GM21447 (cell line): Measurements from ENCODE around the gene VPS35L.
"Not testable (repeated sequence)": the region's sequence is repeated elsewhere in the genome, so short reads cannot be mapped to it uniquely, and the experiment has no call there.

Experiments
- ATAC-seq: cut with Tn5 transposase; IDR thresholded peaks from one replicate; pipeline ENCODE4 v1.9.1; 2021; ENCODE audit not compliant: unreplicated experiment

Gene VPS35L

DNA sequence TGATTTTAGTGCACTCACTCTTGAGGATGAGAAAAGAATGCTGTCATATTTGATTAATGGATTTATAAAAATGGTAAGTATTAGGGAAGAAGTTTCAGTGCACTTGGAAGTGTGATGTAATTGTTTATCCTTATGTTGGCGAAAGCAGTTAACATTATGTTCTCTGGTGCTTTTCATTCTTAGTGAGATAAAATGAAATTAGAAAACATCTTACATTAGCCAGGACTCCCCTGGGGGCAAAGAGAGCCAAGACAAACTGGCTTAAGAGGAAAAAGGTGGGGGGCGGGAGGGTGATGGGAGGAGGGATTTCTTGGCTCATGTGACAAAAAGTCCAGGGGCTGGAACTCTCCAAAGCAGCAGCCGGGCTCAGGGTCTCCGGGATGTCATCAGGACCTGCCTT, 89.4 kb downstream of the VPS35L start:
- no peak for ATAC-seq

DNA sequence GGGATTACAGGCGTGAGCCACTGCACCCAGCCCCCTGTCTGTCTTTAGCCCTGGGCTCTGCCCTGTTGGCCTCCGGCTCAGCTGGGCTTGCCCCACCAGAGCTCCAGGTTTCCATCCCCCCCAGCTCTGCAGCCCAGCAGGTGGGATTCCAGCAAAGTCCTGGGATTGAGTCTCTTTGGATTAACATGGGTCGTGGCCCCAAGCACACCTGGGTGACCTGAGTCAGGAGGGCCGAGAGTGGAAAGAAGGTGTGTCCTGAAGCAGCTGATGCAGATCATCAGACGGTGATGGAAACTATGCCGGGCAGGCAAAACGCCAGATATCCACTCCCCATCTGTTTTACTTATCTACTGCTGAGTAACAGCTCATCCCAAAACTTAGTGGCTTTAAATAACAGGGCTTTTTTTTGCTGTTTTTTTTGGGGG, 90.1 kb downstream of the VPS35L start:
- no peak for ATAC-seq

DNA sequence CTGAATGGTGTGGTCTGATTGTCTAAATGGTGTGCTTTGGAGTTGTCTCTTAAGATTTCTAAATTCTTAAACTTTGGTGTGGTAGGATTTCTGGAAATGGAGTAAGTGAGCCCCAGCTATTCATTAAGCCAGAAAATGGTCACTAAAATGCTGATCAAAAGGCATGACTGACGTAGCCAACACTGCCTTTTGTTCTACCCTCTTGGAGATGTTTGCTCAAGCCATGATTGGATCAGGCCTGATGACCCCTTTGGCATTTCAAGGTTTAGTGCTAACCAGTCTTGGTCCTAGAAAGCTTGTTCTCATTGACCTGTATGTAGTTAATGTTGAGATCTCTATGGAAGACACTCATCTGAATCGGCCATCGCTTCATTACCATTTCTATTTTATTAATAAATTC, 94.5 kb downstream of the VPS35L start:
- no peak for ATAC-seq

DNA sequence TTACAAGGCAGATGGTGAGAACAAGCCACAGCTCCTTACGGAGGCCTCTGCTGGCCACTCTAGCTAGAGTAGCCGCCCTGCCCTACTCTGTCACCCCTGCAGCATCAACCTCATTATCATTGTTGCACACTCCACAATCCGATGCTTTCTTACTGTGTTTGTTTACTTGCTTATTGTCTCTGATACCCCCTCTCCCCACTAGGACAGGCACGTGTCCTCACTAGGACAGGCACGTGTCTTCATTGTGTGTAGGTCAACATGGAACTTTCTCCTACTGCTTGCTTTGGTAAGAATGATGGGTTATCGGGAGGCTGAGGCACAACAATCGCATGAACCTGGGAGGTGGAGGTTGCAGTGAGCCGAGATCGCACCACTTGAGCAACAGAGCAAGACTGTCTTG, 98.6 kb downstream of the VPS35L start:
- ATAC-seq: no peak

DNA sequence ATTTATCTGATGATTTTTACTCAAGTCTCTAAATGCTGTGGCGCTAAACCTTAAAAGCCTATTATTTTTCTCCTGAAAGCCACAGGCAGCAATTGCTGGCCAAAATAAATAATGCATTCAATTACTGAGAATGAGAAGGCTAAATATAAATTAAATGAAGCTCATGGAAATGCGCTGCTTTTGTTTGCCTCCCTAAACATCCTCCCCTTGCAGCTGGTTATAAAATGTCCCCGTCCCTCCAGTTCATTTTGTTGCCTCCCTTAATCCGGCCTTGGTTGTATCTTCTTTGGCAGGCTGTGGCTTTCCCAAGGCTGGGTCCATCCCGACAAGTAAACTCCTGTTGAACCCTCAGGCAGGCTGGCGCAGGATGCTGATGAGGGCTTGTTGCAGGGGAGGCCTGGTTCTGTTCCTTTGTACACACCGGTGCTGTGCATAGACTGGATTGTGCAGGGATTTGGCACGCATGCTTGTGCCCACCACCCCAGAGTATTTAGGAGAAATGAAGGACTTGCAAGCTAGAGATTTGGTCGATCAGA, 99.8 kb downstream of the VPS35L start:
- ATAC-seq: no peak

DNA sequence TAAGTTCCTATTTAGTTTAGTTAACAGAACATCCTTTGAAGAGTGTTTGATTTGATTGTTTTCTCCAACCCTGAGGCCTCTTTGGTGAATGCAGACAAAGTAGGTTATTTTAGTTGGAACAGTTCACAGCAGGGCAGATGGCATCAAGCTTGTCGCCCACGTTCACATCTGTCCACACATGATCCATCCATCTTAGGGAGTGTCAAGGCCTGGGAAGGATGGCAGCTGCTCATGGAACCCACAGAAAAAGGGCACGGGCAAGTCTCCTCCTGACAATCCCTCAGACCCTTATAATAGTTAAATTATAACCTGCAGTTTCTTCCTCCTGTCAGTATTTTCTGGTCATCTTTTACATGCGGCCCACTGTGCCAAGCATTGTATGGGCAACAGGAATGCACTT, 102.3 kb downstream of the VPS35L start:
- no peak for ATAC-seq

DNA sequence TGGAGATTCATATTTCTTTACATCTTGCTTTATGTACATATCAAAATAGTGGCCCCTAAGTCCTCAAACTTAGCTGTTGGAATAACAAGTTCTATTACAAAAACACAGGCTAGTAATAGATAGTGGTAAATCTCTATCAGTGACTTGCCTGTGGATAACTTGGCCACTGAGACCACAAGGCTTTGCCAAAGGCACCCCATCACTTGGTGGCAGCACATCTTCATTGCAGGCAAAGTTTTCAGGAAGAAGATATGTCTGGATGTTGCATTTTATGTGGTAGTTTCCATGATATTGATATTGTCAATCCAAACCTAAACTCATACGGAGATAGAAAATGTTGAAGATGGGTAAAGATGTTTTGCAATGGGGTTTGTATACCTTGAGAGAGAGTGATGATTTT, 104.1 kb downstream of the VPS35L start:
- ATAC-seq: no peak

DNA sequence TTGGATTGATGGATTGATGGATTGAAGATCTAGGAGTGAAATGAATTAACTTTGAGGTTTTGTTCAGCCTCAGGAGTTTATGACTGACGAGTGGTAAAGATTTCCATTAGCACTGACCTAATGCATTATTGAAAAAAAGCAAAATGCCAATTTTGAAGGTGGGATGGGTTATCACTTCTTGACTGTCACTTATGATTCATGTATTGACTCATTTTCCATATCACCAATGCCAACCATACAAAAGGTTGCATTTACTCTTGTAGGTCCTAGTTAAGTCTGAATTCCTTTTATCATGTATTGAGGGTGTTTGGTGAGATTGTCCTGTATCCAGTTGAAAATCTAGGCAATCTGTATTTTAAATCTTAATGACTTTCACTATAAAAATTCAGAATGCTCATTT, 104.9 kb downstream of the VPS35L start:
- ATAC-seq: no peak

DNA sequence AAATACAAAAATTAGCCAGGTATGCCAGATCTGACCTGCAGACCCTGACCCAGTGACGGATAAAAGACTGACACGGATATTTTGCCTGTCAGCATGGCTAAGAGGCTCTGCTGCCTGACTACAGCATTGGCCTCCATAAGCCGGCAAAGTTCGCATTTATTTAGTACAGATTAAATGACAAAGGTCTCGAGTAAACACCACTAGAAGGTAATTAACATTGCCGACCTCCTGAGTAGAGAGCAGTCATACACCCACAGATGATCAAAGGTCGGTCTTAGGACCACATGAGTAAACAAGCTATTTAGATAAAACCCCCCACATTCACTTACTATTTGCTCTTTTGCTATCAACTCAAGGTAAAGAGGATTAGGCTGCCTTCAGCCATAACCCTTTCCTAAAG, 106.8 kb downstream of the VPS35L start:
- no peak for ATAC-seq

DNA sequence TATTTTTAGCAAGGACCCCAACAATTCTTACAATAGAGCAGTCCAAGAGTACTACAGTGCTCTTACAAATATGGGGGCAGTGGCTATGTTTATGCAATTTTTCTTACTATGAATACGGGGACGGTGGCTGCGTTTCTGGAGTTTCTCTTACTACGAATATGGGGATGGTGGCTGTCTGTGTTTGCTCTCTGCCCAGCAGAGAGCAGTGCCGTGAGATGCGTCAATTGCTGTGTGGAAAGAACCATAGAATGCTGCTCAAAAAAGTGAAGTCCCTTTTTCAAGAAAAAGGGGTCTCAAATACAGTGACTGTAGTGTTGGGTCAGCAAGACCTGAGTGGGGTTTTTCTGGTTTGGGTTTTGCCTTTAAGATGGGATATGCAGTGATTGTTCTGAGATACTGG, 108.7 kb downstream of the VPS35L start:
- no peak for ATAC-seq

DNA sequence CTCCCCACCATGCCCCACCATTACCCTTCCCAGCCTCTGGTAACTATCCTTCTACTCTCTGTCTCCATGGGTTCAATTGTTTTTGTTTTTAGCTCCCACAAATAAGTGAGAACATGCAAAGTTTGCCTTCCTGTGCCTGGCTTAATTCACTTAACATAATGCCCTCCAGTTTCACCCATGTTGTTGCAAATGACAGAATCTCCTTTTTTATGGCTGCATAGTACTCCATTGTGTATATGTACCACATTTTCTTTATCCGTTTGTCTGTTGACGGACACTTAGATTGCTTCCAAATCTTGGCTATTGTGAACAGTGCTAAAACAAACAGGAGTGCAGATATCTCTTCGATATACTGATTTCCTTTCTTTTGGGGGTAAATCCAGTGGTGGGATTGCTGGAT, 109.8 kb downstream of the VPS35L start:
- not testable (repeated sequence) for ATAC-seq

DNA sequence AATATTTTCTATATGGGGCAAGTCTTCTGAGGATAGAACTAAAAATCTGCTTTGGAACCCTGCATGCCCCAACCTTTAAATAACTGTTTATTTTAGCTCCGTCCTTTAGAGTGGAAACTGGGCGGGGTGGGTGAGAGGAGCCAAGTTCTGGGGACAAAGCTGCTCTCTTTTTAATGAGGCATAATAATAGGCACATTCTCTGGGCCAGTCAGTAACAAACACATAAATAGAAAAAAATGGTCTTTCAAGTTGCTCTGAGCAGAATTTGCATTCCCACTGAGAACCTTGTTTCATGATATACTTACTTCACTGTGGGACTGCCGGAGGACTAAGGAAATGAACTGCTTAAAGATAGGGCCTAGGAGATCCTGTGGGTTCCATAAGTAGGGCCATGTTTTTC, 111.0 kb downstream of the VPS35L start:
- ATAC-seq: no peak

DNA sequence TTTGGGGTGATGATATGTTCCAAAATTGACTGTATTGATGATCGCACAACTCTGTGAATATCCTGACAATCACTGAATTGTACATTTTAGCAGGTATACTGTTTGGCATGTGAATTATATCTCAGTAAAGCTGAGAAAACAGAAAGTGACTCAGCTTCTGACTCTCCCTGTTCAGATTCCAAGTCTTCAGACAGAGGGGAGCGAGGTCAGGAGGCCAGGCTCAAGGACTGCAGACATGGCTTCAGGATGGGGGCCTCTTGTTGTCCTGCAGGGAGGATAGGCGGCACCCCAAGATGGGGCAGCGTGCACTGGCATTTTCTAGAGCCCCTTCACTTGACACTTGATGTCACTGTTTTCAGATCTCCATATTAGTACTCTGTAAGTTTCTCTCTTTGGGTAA, 116.9 kb downstream of the VPS35L start:
- ATAC-seq: no peak

DNA sequence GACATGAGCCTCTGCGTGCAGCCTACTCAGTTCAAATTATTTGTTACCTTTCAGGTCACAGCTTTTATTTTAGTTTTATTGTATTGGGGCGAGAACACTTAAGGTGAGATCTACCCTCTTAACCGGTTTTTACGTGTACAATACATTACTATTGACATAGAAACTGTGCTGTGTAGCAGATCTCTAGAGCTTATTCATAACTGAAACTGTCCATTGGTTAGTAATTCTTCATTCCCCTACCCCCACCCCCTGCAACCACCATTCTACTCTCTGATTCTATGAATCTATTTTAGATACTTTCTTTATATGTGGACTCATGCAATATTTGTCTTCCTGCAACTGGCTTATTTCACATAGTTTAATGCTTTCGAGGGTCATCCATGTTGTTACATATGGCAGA, 119.0 kb downstream of the VPS35L start:
- ATAC-seq: no peak

DNA sequence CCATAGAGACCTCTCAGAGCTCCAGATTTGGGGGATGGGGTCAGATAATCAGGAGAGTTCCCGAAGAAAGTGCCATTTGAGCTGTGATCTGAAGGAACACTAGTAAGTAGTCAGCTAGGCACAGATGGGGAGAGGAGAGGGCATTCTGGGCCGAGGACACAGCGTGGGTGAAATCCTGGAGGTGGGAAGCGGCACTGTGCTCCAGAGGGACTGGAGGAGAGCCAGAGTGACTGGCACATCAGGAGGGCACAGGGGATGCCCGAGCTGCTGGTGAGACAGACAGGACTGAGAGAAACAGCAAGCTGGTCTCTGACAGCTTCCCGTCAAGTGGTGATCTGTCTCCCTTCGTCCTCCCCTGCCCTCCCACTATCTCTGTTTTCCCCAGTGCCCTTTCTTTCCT, 121.9 kb downstream of the VPS35L start:
- ATAC-seq: no peak

DNA sequence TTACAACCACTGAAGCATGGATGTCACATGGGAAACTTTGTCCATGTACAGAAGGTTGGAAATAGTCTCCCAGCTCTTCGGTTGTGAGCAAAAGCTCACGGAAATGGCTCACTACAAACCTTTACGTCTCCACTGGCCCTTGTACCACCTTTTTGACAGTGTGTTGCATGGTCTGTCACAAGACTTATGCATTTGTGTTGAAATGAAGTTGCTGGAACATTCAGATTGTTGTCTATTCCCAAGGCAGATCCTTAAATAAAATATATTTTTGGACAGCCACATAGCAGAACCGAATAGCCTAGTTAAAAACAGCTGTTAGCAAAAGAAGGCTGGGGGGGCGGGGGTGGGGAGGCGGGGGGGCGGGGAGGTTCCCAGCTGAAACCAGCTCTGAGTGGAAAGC, 123.3 kb downstream of the VPS35L start:
- ATAC-seq: no peak

DNA sequence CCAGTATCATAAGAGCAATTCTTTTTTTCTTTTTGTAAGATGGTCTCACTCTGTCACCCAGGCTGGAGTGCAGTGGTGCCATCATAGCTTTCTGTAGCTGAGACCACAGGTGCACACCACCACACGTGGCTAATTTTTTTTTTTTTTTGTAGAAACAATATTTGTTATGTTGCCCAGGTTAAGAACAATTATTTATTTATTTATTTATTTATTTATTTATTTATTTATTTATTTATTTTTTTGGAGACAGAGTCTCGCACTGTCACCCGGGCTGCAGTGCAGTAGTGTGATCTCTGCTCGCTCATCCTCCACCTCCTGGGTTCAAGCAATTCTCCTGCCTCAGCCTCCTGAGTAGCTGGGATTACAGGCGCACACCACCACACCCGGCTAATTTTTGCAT, 123.8 kb downstream of the VPS35L start:
- not testable (repeated sequence) for ATAC-seq

DNA sequence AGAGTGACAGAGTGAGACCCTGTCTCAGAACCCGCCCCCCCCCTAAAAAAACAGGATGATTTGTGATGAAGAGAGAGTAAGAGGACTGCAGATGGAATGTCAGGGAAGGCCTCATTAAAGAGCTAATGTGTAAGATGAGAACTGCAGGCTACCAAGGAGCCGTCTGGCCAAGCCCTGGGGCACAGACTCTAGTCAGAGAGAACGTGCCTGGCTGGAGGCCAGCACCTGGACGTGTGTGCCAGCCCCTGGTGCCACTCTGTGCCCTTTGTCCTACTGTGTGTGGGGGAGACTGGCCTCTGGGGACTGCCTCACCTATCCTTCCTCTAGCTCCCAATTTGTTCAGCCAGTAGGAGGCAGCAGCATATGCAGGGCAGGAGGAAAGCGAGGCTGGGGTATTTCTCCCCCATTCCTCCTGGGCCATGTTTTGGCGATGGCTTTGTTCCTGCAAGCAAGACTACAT, 125.4 kb downstream of the VPS35L start:
- no peak for ATAC-seq

DNA sequence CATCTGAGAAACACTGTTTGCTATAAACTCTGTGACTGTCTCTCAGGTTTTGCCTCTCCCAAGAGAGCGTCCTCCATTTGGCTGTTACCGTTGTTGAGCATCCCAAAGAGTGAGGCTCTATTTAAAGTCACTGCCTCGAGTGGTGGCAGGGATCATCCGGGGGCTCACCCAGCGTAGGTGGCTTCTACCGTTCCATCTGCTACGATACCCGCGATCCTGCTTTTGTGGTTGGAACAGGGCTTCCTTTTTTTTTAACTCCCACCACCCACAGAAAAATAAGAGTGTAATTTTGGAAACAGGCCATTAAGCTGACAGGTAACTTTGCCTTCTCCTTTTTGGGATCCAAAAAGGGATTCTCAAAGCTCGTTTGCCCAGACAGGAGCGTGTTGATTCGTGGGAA, 126.1 kb downstream of the VPS35L start:
- no peak for ATAC-seq

DNA sequence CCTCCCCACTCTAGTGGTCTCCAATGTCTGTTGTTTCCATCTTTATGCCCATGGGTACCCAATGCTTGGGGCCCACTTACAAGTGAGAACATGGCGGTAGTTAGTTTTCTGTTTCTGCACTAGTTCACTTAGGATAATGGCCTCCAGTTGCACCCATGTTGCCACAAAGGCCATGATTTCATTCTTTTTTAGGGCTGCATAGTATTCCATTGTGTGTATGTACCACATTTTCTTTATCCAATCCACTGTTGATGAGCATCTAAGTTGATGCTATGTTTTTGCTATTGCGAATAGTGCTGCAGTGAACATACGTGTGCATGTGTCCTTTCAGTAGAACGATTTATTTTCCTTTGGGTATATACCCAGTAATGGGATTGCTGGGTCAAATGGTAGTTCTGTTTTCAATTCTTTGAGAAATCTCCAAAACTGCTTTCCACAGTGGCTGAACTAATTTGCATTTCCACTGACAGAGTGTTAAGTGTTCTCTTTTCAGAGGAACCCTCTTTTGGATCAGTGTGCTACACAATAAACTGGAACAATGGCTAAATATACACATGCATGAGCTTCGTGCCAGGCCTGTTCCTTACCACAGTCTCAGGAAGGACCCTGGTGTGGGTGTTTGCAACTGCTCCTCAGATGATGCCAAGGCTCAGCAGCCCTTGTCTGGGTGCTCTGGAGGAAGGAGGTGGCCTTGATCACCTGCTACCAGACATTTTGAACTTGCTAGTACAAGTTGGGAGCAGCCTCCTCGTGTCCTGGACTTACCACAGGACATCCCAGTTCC, 128.1 kb downstream of the VPS35L start:
- no peak for ATAC-seq

DNA sequence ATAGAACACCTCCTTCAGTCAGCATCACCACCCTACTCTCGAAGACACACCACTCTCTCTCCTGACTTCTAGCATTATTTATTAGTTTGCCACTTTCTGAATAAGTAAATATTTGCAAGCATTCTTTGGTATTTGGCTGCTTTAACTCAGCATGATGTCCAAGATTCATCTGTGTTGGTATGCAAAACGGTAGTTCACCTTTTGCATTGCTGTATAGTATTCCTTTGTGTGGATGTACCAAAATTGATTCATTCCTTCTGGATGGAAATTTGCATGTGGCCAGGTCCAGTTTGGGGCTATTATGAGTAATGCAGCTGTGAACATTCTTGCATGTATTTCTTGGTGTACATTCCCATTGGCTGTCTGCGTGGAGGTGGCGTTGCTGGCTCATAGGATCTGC, 129.7 kb downstream of the VPS35L start:
- ATAC-seq: no peak

DNA sequence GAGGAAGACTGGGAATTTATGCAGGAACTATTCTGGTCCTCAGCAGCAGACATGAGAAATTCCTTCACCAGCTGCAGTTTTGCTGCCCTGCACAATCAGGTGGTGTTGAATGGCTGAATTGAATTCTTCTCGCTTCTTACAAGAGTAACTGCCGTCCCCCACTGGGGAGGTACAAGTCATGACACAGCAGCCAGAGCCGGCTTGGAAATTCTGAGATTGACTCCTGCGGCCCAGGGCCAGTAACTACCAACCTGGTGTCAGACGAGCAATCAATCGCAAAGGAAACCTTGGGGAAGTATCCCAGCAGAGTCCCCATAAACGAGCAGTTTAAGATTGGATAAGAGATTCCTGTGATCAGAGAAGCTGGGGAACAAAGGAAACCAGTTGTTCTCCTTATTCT, 131.8 kb downstream of the VPS35L start:
- ATAC-seq: no peak
